Activated B cell treated with CpG ODN at 0.5 μM for 24 hours (primary cell): ENCODE data around the gene ESR2. TPM values are rescaled to one million over a fixed set of nuclear protein-coding genes. Genes with fewer than 3 reads are reported as not detected.
"Not testable (repeated sequence)": the region's sequence is repeated elsewhere in the genome, so short reads cannot be mapped to it uniquely, and the experiment has no call there.

Experiments
- ATAC-seq: fragments of 200-7000 bp; cut with Tn5 transposase; one replicate; pipeline ENCODE4 v1.10.0; 2021; ENCODE audit warnings: low read depth, mild to moderate bottlenecking, moderate library complexity
- CTCF ChIA-PET: fragments of 350-600 bp; sonication (Branson Sonifier 250); formaldehyde crosslinking; loops from one replicate; lab custom pipeline; 2021; ENCODE audit warnings: antibody characterized with exemption; lab: Charles Lee
- POLR2A ChIA-PET: fragments of 350-600 bp; sonication (Branson Sonifier 250); formaldehyde crosslinking; loops from one replicate; lab custom pipeline; 2021; ENCODE audit warnings: antibody characterized with exemption; lab: Charles Lee
- DNase-seq: peaks from one replicate; pipeline ENCODE4 v3.0.0; 2022
- H3K27ac Mint-ChIP-seq: one replicate; pipeline ENCODE4 v1.8.0; 2020; ENCODE audit warnings: mixed read lengths
- H3K27me3 Mint-ChIP-seq: one replicate; pipeline ENCODE4 v1.8.0; 2021; ENCODE audit warnings: mixed read lengths
- H3K36me3 Mint-ChIP-seq: one replicate; pipeline ENCODE4 v1.8.0; 2021; ENCODE audit warnings: low read depth, mixed read lengths
- H3K4me1 Mint-ChIP-seq: one replicate; pipeline ENCODE4 v1.8.0; 2021; ENCODE audit warnings: mixed read lengths
- H3K4me3 Mint-ChIP-seq: one replicate; pipeline ENCODE4 v1.8.0; 2020; ENCODE audit warnings: mild to moderate bottlenecking, mixed read lengths
- H3K9me3 Mint-ChIP-seq: one replicate; pipeline ENCODE4 v1.8.0; 2020; ENCODE audit warnings: mixed read lengths
- CTCF ChIP-seq: fragments of 200-600 bp; IDR thresholded peaks from one replicate; pipeline ENCODE4 v1.8.0; 2022; ENCODE audit warnings: antibody characterized with exemption, mild to moderate bottlenecking
- intact Hi-C: fragments of 100-400 bp; cut with micrococcal nuclease; formaldehyde crosslinking; loops from one replicate; pipeline ENCODE4 v1.15.1; 2024
- total RNA-seq: library from RNA; stranded (reverse); gene quantifications from 2 replicates; pipeline ENCODE4 v1.2.3, GENCODE V29; 2022

The ESR2 gene
- total RNA-seq, 1 donor from 2014 or later: 23.2 TPM

GRCh38 chr14:64329149-64329548 lies 35.0 kb upstream of the ESR2 start:
- H3K27me3 Mint-ChIP-seq: no peaks in the 10 kb centered on the region
- no peak for TF ChIP-seq CTCF
- DNase-seq: no peak
- POLR2A ChIA-PET: no interaction called here
- H3K27ac Mint-ChIP-seq: no peak overlapping the region
- no peak for ATAC-seq
- intact Hi-C loops: no loop called here
- no peaks in the 10 kb centered on the region for H3K4me1 Mint-ChIP-seq
- H3K36me3 Mint-ChIP-seq: no peaks in the 10 kb centered on the region
- H3K4me3 Mint-ChIP-seq: no peak overlapping the region
- CTCF ChIA-PET: no interaction called here
- H3K9me3 Mint-ChIP-seq: peaks cover 4% of the 10 kb centered on the region

- no peaks in the 10 kb centered on the region for H3K4me1 Mint-ChIP-seq
- H3K9me3 Mint-ChIP-seq: peaks cover 4% of the 10 kb centered on the region
- no peaks in the 10 kb centered on the region for H3K27me3 Mint-ChIP-seq
- ChIA-PET CTCF (no interaction called here), POLR2A (no interaction called here)
- H3K27ac Mint-ChIP-seq: no peak overlapping the region
- TF ChIP-seq CTCF: no peak
- H3K36me3 Mint-ChIP-seq: no peaks in the 10 kb centered on the region
- H3K4me3 Mint-ChIP-seq: no peak overlapping the region
- ATAC-seq (no peak), DNase-seq (no peak)
- intact Hi-C loops: no loop called here
These were observed 32.3 kb upstream of the ESR2 start for GRCh38 chr14:64326502-64326901.

GRCh38 chr14:64324895-64325294 lies 30.7 kb upstream of the ESR2 start:
- POLR2A ChIA-PET: no interaction called here
- Mint-ChIP-seq H3K4me1 (no peaks in the 10 kb centered on the region), H3K4me3 (no peak overlapping the region), H3K27ac (no peak overlapping the region), H3K27me3 (no peaks in the 10 kb centered on the region), H3K36me3 (no peaks in the 10 kb centered on the region), H3K9me3 (peaks cover 4% of the 10 kb centered on the region)
- intact Hi-C loops: no loop called here
- CTCF ChIA-PET: interaction anchor here (0.9 kb wide), 1 partner anchor 31 kb away, joined by 3 read pairs; the partner anchor contains the start of gene ESR2
- TF ChIP-seq CTCF: no peak
- DNase-seq (no peak), ATAC-seq (no peak)

- no peaks in the 10 kb centered on the region for H3K4me1 Mint-ChIP-seq
- DNase-seq (no peak), ATAC-seq (no peak)
- ChIA-PET POLR2A (no interaction called here), CTCF (interaction anchor here (0.9 kb wide), 1 partner anchor 30 kb away, joined by 3 read pairs; the partner anchor contains the start of gene ESR2)
- peaks cover 4% of the 10 kb centered on the region for H3K9me3 Mint-ChIP-seq
- no peak overlapping the region for H3K27ac Mint-ChIP-seq
- no peak overlapping the region for H3K4me3 Mint-ChIP-seq
- H3K36me3 Mint-ChIP-seq: no peaks in the 10 kb centered on the region
- H3K27me3 Mint-ChIP-seq: no peaks in the 10 kb centered on the region
- no peak for TF ChIP-seq CTCF
- intact Hi-C loops: no loop called here
These were observed 30.3 kb upstream of the ESR2 start for GRCh38 chr14:64324461-64324860.

GRCh38 chr14:64320362-64320761 lies 26.2 kb upstream of the ESR2 start:
- H3K4me3 Mint-ChIP-seq, CTCF ChIA-PET, ATAC-seq: not testable (repeated sequence)

GRCh38 chr14:64318695-64319094 lies 24.5 kb upstream of the ESR2 start:
- H3K27ac Mint-ChIP-seq, DNase-seq: not testable (repeated sequence)

More at GRCh38 chr14:64320362-64320761, 26.2 kb upstream of the ESR2 start:
- POLR2A ChIA-PET, H3K27ac Mint-ChIP-seq, intact Hi-C loops, H3K27me3 Mint-ChIP-seq, DNase-seq, H3K9me3 Mint-ChIP-seq, H3K4me1 Mint-ChIP-seq, H3K36me3 Mint-ChIP-seq: not testable (repeated sequence)

More at GRCh38 chr14:64318695-64319094, 24.5 kb upstream of the ESR2 start:
- POLR2A ChIA-PET: interaction anchor here (0.6 kb wide), 1 partner anchor 69 kb away, joined by 3 read pairs; the partner anchor contains the start of gene MTHFD1
- H3K27me3 Mint-ChIP-seq, H3K36me3 Mint-ChIP-seq, H3K4me1 Mint-ChIP-seq, CTCF ChIA-PET, H3K4me3 Mint-ChIP-seq, ATAC-seq, intact Hi-C loops, H3K9me3 Mint-ChIP-seq: not testable (repeated sequence)
